ENCODE measurements around the gene CHST11.
A peak's percentile ranks its signal among the peaks of the same experiment; 100 is the strongest.
"Not testable (repeated sequence)": the region's sequence is repeated elsewhere in the genome, so short reads cannot be mapped to it uniquely, and the experiment has no call there.

The CHST11 gene

DNA sequence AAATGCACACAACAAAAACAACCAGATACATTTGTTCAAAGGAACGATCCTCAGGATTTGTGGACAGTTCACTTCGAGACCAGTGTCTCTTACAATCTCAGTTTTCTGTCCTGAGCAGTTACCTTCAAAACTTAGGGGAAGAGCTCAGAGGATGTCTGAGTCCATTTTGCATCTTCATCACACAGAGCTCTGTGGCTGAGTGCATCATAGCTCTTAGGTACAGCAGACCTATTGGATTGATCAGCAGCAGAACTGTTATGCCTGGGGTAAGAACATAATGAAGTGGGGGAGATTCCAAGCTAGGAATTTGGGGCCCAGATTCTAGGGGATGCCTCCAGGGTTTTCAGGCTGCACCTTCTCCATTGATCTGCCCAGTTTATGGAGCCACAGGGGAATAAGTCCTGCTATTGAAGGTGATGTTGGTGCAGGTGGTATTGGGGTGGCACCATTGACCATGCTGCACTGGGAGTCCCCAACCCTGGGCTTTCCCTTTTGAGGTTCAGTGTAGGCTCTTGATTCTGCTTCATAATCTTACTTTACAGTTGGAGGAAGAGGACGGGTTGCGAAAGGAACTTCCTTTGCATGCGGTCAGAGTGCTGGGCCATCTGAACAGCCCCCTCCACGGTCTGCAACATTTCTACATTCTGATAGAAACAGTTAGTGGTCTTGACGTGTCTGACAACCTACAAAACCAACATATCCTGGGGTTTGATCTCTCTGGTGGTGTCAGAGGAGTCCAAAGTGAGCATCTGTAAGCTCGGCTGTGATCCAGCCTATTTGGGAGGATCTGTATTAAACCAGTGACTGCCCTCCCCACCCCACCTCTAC is 112.8 kb downstream of the CHST11 start:
- peak; percentile 81 for DNase-seq

GRCh38 chr12:104570174-104570907 is 113.6 kb downstream of the CHST11 start:
- no peak for DNase-seq

DNA sequence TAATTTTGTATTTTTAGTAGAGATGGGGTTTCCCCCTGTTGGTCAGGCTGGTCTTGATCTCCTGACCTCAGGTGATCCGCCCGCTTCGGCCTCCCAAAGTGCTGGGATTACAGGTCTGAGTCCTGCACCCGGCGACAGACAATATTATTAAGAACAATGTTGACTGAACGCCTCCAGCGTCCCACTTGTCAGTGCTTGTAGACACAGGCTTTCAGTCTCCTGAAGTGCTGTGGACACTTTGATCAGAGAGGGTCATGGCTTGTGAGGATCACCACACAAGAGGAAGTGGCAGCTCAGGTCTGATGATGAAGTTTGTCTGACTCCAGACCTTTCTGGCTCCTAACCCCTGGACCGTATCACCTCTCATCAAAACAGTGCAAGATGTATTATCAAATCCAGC is 114.6 kb downstream of the CHST11 start:
- no peak for DNase-seq

- not testable (repeated sequence) for DNase-seq
Measured at GRCh38 chr12:104574353-104574752, 117.6 kb downstream of the CHST11 start.

- not testable (repeated sequence) for DNase-seq
Measured at GRCh38 chr12:104574758-104575157, 118.0 kb downstream of the CHST11 start.

- DNase-seq, result no peak
Measured at GRCh38 chr12:104575442-104576186, 118.9 kb downstream of the CHST11 start.

DNA sequence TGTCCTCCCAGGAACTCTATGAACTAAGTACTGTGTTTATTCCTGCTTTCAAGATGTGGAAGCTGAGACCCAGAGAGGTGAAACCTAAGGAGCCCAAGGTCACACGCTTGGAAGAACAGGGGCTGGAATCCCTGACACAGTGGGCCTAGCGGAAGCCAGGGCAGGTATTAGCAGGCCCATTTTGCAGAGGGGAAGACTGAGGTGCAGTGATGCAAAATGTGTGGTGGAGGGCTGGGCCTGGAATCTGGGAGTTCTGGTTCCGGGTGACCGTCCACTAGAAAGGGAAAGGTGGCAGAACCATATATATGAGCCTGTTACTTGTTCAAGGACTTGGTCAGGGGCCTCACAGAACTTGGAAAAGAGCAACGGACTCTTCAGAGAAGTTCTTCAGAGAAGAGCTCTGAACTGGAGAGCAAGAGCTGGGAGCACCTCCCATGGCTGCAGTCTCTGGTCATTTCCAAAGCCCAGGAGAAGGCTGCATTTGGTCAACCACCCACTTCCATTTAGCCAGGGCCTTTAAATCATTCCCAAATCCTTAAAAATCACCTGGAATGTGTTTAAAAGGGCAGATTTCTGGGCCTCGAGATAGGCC is 119.5 kb downstream of the CHST11 start:
- DNase-seq, result no peak

GRCh38 chr12:104576980-104577580 is 120.3 kb downstream of the CHST11 start:
- no peak for DNase-seq

DNA sequence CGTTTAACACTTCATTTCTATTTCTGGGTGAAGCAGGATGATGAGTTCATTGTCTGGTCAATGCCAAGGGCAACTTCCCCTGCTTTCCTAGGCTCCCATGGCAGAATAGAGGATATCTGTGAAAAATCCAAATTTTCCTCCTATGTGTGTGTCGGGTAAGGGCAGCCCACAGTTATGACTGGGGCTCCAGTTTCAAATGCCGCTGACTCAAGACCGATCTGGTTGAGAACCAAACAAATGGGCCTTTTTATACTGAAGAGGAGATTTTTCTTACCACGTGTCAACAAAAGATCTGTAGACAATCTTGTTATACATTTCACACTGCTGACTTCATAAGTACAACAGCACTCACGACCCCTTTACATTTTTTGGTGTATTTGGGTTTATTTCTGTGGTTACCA is 120.8 kb downstream of the CHST11 start:
- DNase-seq, result peak; percentile 58

- DNase-seq, result peak; percentile 83
Measured at GRCh38 chr12:104578453-104578852, 121.7 kb downstream of the CHST11 start.

- peak; percentile 59 for DNase-seq
Measured at GRCh38 chr12:104579718-104580495, 123.2 kb downstream of the CHST11 start.

DNA sequence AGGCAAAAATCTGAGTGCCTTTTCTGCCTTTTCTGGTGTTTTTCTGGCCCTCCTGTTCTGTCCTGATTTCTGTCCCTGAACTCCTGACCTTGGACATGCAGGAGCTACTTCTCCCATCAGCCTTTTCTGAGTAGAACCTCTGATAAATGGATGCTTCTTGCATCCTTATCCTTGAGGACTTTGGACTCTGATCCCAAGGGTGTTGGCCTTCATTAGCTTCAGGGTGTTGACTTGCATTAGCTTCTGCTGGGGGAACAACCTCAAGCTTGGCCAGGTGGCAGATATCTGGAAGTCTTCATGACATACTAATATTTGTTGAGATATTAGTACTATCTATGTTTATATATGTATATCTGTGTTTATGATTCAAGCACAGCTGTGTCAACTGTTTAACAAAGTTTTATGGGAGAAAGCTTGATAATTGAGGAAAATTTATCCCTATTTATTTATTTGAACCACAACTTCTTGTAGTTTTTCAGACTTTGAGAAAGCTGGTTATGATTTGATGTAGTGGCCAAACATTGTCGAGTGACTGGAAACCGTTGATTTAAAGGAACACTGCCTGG is 124.3 kb downstream of the CHST11 start:
- DNase-seq, result no peak

DNA sequence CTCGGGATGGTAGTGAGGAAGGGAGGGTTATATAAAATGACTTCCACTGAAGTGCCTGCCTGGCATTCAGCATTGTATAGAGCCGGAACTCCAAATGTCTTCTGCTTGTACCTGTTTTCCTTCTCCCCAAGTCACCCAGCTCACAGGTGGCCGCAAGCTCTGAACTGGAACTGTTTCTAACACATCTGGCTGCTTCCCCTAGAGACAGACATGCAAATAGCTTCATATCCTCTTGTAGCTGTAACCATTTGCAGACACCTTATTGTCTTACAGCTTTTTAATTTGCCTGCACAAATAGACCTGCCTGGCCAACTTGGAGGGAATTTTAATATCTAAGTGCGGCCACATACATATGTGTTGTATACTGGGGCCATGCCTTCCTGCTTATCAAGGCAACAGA is 126.0 kb downstream of the CHST11 start:
- DNase-seq, result no peak

DNA sequence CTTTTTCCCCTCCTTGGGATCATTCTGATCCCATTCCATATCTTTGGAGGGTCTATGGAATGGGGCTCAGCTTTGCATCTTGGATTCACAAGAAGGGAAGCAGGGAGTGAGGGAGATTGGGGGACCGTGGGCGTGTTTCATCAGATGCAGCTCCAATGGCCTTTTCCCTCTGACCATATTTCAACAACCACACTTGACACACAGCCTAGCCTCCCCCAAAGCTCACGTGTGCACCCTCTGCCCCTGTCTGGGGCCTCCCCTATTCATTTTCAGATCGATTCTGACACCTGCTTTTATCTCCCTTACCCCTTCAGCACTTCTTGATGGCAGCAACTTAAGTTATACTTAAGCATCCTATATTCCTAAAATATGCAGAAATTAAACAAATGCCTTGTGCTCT is 126.6 kb downstream of the CHST11 start:
- no peak for DNase-seq

- DNase-seq, result no peak
Measured at GRCh38 chr12:104585448-104586055, 128.8 kb downstream of the CHST11 start.

DNA sequence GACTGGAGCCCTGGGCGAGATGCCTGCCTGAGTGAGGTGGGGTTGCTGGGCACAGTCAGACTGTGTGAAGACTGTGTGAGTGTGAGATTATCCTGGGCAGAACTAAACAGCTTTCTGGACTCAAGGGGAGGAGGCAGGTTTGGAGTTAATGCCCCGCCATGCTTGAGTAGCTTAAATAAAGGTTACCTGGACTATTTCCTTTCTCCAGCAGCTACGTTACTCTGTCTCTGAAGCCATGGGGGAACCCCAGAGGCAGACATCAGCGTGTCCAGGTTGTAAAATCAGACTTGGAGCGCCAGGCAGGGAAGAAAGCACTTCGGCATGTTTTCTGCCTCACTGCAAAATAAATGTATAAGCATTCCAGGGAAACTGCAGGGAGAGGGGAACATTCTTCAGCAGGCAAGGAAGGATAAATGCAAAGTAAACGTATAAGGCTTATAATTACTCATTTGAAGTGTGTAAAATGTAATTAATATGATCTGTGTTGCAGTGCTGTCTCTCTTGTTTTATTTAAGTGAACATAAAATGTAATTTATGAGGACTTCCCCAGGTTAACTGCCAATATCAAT is 129.7 kb downstream of the CHST11 start:
- DNase-seq, result no peak

GRCh38 chr12:104588047-104588920 is 131.5 kb downstream of the CHST11 start:
- DNase-seq, result no peak

GRCh38 chr12:104588921-104589590 is 132.3 kb downstream of the CHST11 start:
- DNase-seq, result no peak

GRCh38 chr12:104590022-104590421 is 133.3 kb downstream of the CHST11 start:
- DNase-seq, result no peak

Measured in suppressor macrophage treated with lipopolysaccharide for 4 hours (primary cell).